ENCODE results near the gene AP3B1.

DNA sequence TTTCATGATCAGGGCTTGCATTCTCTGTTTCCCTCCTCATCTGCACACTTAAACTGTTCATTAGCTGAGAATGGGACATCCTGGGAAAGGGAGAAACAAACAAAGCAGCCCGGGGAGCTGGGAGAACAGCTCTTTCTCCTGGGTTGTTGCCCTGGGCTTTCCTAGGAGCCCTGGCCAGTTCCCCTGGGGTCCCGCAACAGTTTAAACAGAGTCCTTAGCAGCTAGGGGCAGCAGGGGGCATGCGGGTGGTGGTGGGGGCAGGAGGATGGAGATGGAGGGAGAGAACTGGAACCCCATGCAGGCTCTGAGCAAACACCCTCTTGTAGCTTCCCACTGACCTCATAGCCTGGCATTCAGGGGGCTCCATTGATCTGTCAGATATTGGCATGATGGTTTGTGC lies 309.3 kb downstream of the AP3B1 start:
- TF ChIP-seq, protein P1, sequence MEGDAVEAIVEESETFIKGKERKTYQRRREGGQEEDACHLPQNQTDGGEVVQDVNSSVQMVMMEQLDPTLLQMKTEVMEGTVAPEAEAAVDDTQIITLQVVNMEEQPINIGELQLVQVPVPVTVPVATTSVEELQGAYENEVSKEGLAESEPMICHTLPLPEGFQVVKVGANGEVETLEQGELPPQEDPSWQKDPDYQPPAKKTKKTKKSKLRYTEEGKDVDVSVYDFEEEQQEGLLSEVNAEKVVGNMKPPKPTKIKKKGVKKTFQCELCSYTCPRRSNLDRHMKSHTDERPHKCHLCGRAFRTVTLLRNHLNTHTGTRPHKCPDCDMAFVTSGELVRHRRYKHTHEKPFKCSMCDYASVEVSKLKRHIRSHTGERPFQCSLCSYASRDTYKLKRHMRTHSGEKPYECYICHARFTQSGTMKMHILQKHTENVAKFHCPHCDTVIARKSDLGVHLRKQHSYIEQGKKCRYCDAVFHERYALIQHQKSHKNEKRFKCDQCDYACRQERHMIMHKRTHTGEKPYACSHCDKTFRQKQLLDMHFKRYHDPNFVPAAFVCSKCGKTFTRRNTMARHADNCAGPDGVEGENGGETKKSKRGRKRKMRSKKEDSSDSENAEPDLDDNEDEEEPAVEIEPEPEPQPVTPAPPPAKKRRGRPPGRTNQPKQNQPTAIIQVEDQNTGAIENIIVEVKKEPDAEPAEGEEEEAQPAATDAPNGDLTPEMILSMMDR (IDR thresholded peaks at IDR 0.05), result no peak
- no peak for TF ChIP-seq EZH2 (IDR thresholded peaks at IDR 0.05; ENCODE audit: borderline replicate concordance, insufficient read depth, low read depth, low read length, poor library complexity, severe bottlenecking)
